H1 (cell line): ENCODE results near the gene MVD. TPM values are rescaled to one million over a fixed set of nuclear protein-coding genes. Genes with fewer than 3 reads are reported as not detected.

Experiments
- ASH2L ChIP-seq: fragments of 200-600, 300-600 bp; sonication (generic); IDR thresholded peaks from one replicate; pipeline ENCODE4 v1.7.1; 2017; ENCODE audit warnings: low read length
- BCL11A ChIP-seq, 2 experiments: IDR thresholded peaks; one replicate each; pipeline ENCODE4 v1.6.1; 2011; ENCODE audit warnings: low read depth in 2 of 2, low read length in 2 of 2, mild to moderate bottlenecking in 2 of 2
- CHD7 ChIP-seq: fragments of 300-600 bp; sonication (generic); IDR thresholded peaks from 2 replicates; pipeline ENCODE4 v1.7.1; 2012; ENCODE audit warnings: low read length, moderate library complexity, mild to moderate bottlenecking, inconsistent platforms; ENCODE audit not compliant: insufficient replicate concordance
- NANOG ChIP-seq: IDR thresholded peaks from 2 replicates; pipeline ENCODE4 v1.6.1; 2011; ENCODE audit warnings: low read length, low read depth, mild to moderate bottlenecking, inconsistent platforms; ENCODE audit not compliant: insufficient read depth, poor library complexity, severe bottlenecking
- SIRT6 ChIP-seq: IDR thresholded peaks from one replicate; pipeline ENCODE4 v1.7.1; 2012; ENCODE audit warnings: low read length, inconsistent platforms
- USF2 ChIP-seq: IDR thresholded peaks from 2 replicates; pipeline ENCODE4 v1.6.1; 2011; ENCODE audit warnings: low read length, improper control_type of control experiment
- polyA plus RNA-seq, 7 experiments: library from polyadenylated mRNA; depleted of rRNA in 3 of 7; stranded (reverse) in 5 of 7; unstranded in 2 of 7; fragments of >200 nt in 5 of 7; fragments of 200-250 nt in 2 of 7; gene quantifications; 1 replicate in 5 of 7; 2 replicates in 1 of 7; 4 replicates in 1 of 7; pipeline versions ENCODE4 v1.2.1 to v1.2.3, GENCODE V29; 2011 to 2013; ENCODE audit warnings: missing spikeins in 2 of 7, mixed read lengths in 2 of 7
- total RNA-seq: library from RNA; stranded (reverse); fragmentation: NEBNext Ultra II Directional; extraction: Animal tissue kit (Norgen Biotek cat#: 25700); gene quantifications from 2 replicates; pipeline ENCODE4 v1.2.1, GENCODE V29; 2021

MVD gene
- total and polyA plus RNA-seq, 2 of the 8 experiments (the other 6 are each of a cell fraction or from before 2014, with no cell fraction given): 47.2 to 77.3 TPM

GRCh38 chr16:88669980-88670379 lies 7.1 kb upstream of the MVD start (continued):
- TF ChIP-seq USF2 (no peak), CHD7 (no peak), ASH2L (no peak), NANOG (no peak), BCL11A (IDR thresholded peaks at IDR 0.05; ENCODE audit: low read depth in 2 of 2, low read length in 2 of 2) (no peak), SIRT6 (no peak)
